ENCODE results near the gene ACTMAP. TPM values are rescaled to one million over a fixed set of nuclear protein-coding genes. Genes with fewer than 3 reads are reported as not detected.

The ACTMAP gene
- total RNA-seq, 1 experiment from 2014 or later: 27.7 TPM

- Mint-ChIP-seq H3K4me3 (no peak overlapping the region), H3K27ac (no peak overlapping the region), H3K9me3 (no peaks in the 10 kb centered on the region), H3K4me1 (peaks cover 0 to 3% of the 10 kb centered on the region in 2 experiments; a peak in 1 of 4 replicates), H3K36me3 (ENCODE audit: insufficient read depth in 1 of 3, low read depth in 3 of 3) (peaks cover 4 to 22% (median 16%) of the 10 kb centered on the region in 3 experiments; a peak in 5 of 7 replicates), H3K27me3 (ENCODE audit: low read depth) (no peaks in the 10 kb centered on the region)
- no peak overlapping the region for H2BK20ac ChIP-seq (ENCODE audit: low read depth, low read length, poor library complexity, severe bottlenecking)
- no peaks in the 10 kb centered on the region for H3K79me2 ChIP-seq (ENCODE audit: insufficient read depth, low read length)
- no peak for DNase-seq
- H2AFZ ChIP-seq (ENCODE audit: low read length): no peak overlapping the region
- H3K56ac ChIP-seq (ENCODE audit: insufficient read length, low read depth, low read length): no peak overlapping the region
- H4K8ac ChIP-seq (replicated peaks; ENCODE audit: insufficient read length, low read depth, low read length): no peak overlapping the region
- H2BK5ac ChIP-seq (ENCODE audit: insufficient read length, low read length): no peak overlapping the region
- H3K79me1 ChIP-seq (ENCODE audit: insufficient read depth, low read depth, low read length, poor library complexity, severe bottlenecking): no peaks in the 10 kb centered on the region
- no peak overlapping the region for H4K91ac ChIP-seq (ENCODE audit: insufficient read length, low read depth, low read length)
- H3K4me1 ChIP-seq (ENCODE audit: insufficient read depth, low read length): no peaks in the 10 kb centered on the region
- no peaks in the 10 kb centered on the region for H4K20me1 ChIP-seq (ENCODE audit: control insufficient read depth, insufficient read depth, insufficient read length)
- no peak overlapping the region for H2BK120ac ChIP-seq (ENCODE audit: low read depth, low read length, poor library complexity, severe bottlenecking)
- no CpG with 5 or more reads among the region's 3 CpGs for WGBS (ENCODE audit: extremely low coverage, insufficient read length, low lambda C conversion rate)
- no peak overlapping the region for H2AK5ac ChIP-seq (ENCODE audit: insufficient read length, low read length)
- no peak overlapping the region for H2BK15ac ChIP-seq (ENCODE audit: low read depth, low read length)
- TF ChIP-seq CTCF (conservative IDR thresholded peaks at IDR 0.05): no peak
- no peak overlapping the region for H2BK12ac ChIP-seq (ENCODE audit: insufficient read length, low read depth, low read length)
- H3K9ac ChIP-seq (ENCODE audit: extremely low read depth, insufficient read length, low read length): no peak overlapping the region
- H3K4ac ChIP-seq (ENCODE audit: low read depth, low read length): no peak overlapping the region
- no peak overlapping the region for H3K18ac ChIP-seq (ENCODE audit: insufficient read length, low read depth, low read length)
- H4K5ac ChIP-seq (ENCODE audit: insufficient read length, low read depth, low read length): no peak overlapping the region
- no peak overlapping the region for H3K27ac ChIP-seq (ENCODE audit: insufficient read length, low read depth, low read length)
- no peaks in the 10 kb centered on the region for H3K23me2 ChIP-seq (ENCODE audit: insufficient read length, low read depth, low read length, poor library complexity, severe bottlenecking)
- H3T11ph ChIP-seq (ENCODE audit: low read length): no peak overlapping the region
- H3K23ac ChIP-seq (ENCODE audit: insufficient read length, low read depth, low read length): no peak overlapping the region
- H3K27me3 ChIP-seq (ENCODE audit: insufficient read depth, low read length): no peaks in the 10 kb centered on the region
- no peaks in the 10 kb centered on the region for H3K9me3 ChIP-seq (ENCODE audit: control insufficient read depth, low read depth, low read length)
- H3K4me2 ChIP-seq (ENCODE audit: insufficient read depth, insufficient read length, low read length): no peak overlapping the region
- no peak overlapping the region for H3K14ac ChIP-seq (ENCODE audit: insufficient read depth, low read length)
Measured at GRCh38 chr19:40791996-40792395, 41.7 kb upstream of the ACTMAP start.

Data from H9 (cell line).